Thoracic aorta (tissue), 2 donors: ENCODE measurements around the gene APBB3. TPM values are rescaled to one million over a fixed set of nuclear protein-coding genes. Genes with fewer than 3 reads are reported as not detected.
"Not testable (repeated sequence)": the region's sequence is repeated elsewhere in the genome, so short reads cannot be mapped to it uniquely, and the experiment has no call there.

Experiments used
- ATAC-seq: fragments of 150-250 bp; one replicate; pipeline ENCODE4 v1.8.0; 2017; ENCODE audit warnings: low read depth; ENCODE audit not compliant: insufficient number of reproducible peaks, low FRiP score
- DNase-seq: peaks from one replicate; pipeline ENCODE4 v3.0.0-alpha.2; 2020; ENCODE audit warnings: low spot score
- H3K27ac ChIP-seq, 2 donors: fragments of 200-600 bp; sonication (generic); 1 replicate in 1 of 2; 2 replicates in 1 of 2; pipeline ENCODE4 v1.5.1; 2016; ENCODE audit warnings: mild to moderate bottlenecking in 2 of 2, moderate library complexity in 2 of 2
- H3K27me3 ChIP-seq: fragments of 200-600 bp; sonication (generic); replicated peaks from 2 replicates; pipeline ENCODE4 v1.6.0; 2016; ENCODE audit warnings: mild to moderate bottlenecking; ENCODE audit not compliant: insufficient read depth
- H3K36me3 ChIP-seq: fragments of 200-600 bp; sonication (generic); one replicate; pipeline ENCODE4 v1.5.1; 2016
- H3K4me1 ChIP-seq, 2 donors: fragments of 200-600 bp; sonication (generic); 1 replicate in 1 of 2; 2 replicates in 1 of 2; pipeline versions ENCODE4 v1.5.1 to v1.6.0; 2016; ENCODE audit warnings: low read depth in 2 of 2, mild to moderate bottlenecking in 1 of 2; ENCODE audit not compliant: control insufficient read depth in 1 of 2
- H3K4me3 ChIP-seq: fragments of 200-600 bp; sonication (generic); 2 replicates; pipeline ENCODE4 v1.5.1; 2016; ENCODE audit warnings: mild to moderate bottlenecking
- H3K9me3 ChIP-seq: fragments of 200-600 bp; sonication (generic); 2 replicates; pipeline ENCODE4 v1.5.1; 2016
- total RNA-seq, 2 donors: library from RNA; depleted of rRNA; stranded (reverse); fragments of >200 nt; gene quantifications; one replicate each; pipeline versions ENCODE4 v1.1.0 to v1.2.3, GENCODE V29; 2016
- TF ChIP-seq, protein P1 (sequence below): fragments of 200-600 bp; sonication (generic); IDR thresholded peaks from one replicate; pipeline ENCODE4 v1.5.1; 2019; ENCODE audit warnings: antibody characterized with exemption

Gene APBB3
- total RNA-seq, 2 donors from 2014 or later, result 31.3 to 34.9 TPM

DNA sequence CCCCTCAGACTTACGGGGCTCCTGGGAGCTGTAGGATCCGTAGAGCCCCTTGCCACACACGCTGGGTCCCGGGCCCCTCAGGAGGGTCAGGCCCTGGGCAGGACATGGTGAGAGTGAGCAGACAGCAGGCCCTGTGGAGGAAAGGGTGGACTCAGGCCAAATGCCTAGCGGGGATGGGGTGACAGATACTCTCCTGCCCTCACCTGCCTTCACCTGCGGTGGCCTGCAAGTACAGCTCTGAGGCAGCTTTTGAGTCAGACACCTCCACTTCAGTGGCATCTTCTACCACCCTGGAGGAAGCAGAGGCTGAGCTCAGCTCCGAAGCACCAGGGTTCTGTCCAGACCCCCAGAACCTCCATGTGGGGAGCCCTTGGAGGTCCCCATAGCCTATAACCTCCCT lies 26.5 kb upstream of the APBB3 start:
- peak overlapping the region in 1 of 2 donors; percentile 10 for H3K27ac ChIP-seq
- DNase-seq, result no peak
- TF ChIP-seq, protein P1, sequence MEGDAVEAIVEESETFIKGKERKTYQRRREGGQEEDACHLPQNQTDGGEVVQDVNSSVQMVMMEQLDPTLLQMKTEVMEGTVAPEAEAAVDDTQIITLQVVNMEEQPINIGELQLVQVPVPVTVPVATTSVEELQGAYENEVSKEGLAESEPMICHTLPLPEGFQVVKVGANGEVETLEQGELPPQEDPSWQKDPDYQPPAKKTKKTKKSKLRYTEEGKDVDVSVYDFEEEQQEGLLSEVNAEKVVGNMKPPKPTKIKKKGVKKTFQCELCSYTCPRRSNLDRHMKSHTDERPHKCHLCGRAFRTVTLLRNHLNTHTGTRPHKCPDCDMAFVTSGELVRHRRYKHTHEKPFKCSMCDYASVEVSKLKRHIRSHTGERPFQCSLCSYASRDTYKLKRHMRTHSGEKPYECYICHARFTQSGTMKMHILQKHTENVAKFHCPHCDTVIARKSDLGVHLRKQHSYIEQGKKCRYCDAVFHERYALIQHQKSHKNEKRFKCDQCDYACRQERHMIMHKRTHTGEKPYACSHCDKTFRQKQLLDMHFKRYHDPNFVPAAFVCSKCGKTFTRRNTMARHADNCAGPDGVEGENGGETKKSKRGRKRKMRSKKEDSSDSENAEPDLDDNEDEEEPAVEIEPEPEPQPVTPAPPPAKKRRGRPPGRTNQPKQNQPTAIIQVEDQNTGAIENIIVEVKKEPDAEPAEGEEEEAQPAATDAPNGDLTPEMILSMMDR, result no peak
- H3K4me1 ChIP-seq, result peaks cover 8 to 16% of the 10 kb centered on the region in 2 donors
- no peaks in the 10 kb centered on the region for H3K36me3 ChIP-seq
- ATAC-seq, result no peak
- no peaks in the 10 kb centered on the region for H3K27me3 ChIP-seq
- no peak overlapping the region for H3K4me3 ChIP-seq
- H3K9me3 ChIP-seq, result no peaks in the 10 kb centered on the region

DNA sequence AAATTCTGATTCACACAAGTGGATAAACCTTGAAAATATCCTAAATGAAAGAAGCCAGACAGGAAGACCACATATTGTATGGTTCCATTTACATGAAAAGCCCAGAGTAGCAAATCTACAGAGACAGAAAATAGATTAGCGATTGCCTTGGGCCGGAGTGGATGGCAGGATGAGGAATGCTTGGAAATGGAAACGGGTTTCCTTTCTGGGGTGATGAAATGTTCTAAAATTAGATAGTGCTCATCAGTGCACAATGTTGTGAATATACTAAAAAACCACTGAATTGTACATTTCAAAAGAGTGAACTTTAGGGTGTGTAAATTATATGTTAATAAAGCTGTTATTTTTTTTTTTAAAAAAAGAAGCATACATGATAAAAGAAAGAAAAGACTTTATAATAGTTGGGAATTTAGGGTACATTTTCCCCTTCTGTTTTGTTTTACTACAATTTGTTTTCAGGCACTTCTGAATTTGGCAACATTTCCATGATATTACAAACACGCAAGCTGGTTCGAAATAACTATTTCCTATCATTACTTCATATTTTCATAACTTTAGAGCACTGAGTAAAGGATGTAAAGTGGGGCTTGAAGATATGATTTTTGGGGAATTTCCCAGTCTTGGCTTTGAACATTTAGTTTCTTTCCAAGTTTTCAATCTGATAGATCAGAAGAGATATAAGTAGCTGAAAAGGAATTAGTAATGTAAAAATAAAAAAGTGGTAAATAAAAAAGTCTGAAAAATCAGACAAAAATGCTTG lies 24.1 kb upstream of the APBB3 start:
- Histone ChIP-seq H3K27ac (peak overlapping the region; percentile 1 to 32), H3K36me3 (no peaks in the 10 kb centered on the region), H3K27me3 (no peaks in the 10 kb centered on the region), H3K4me1 (peaks cover 8 to 13% of the 10 kb centered on the region in 2 donors), H3K4me3 (no peak overlapping the region), H3K9me3 (no peaks in the 10 kb centered on the region)
- TF ChIP-seq, protein P1, result no peak
- DNase-seq (no peak), ATAC-seq (no peak)

DNA sequence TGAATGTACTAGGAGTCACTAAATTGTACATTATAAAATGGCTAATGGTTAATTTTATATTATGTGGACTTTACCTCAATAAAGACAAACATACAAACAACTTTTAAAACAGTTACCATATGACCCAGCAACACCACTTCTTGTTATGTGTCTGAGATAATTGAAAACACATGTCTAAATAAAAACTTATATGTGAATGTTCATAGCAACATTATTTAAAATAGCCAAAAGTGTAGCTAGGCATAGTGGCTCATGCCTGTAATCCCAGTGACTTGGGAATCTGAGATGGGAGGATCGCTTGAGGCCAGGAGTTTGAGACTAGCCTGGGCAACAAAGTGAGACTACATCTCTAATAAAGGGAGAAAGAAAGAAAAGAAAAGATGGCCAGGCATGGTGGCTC lies 23.1 kb upstream of the APBB3 start:
- Histone ChIP-seq H3K4me1 (peaks cover 8 to 13% of the 10 kb centered on the region in 2 donors), H3K36me3 (no peaks in the 10 kb centered on the region), H3K27ac (no peak overlapping the region), H3K27me3 (no peaks in the 10 kb centered on the region), H3K9me3 (no peaks in the 10 kb centered on the region), H3K4me3 (no peak overlapping the region)
- TF ChIP-seq, protein P1, result no peak
- DNase-seq, result no peak
- no peak for ATAC-seq

DNA sequence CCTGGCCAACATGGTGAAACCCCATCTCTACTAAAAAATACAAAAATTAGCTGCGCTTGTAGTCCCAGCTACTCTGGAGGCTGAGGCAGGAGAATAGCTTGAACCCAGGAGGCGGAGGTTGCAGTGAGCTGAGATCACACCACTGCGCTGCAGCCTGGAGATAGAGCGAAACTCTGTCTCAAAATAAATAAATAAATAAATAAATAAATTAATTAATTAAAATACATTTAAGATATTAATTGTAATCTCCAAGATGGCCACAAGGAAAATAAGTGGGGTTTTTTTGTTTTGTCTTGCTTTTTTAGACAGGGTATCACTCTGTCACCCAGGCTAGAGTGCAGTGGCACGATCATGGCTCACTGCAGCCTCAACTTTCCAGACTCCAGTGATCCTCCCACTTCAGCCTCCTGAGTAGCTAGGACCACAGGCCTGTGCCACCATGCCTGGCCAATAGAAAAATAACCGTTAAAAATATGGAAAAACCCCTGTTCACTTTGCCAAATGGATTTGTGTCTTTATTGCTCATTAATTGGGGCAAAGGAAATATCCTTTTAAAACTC lies 14.9 kb upstream of the APBB3 start:
- not testable (repeated sequence) for H3K4me3 ChIP-seq, ATAC-seq, H3K4me1 ChIP-seq, H3K36me3 ChIP-seq, DNase-seq, H3K27ac ChIP-seq, H3K27me3 ChIP-seq, H3K9me3 ChIP-seq

DNA sequence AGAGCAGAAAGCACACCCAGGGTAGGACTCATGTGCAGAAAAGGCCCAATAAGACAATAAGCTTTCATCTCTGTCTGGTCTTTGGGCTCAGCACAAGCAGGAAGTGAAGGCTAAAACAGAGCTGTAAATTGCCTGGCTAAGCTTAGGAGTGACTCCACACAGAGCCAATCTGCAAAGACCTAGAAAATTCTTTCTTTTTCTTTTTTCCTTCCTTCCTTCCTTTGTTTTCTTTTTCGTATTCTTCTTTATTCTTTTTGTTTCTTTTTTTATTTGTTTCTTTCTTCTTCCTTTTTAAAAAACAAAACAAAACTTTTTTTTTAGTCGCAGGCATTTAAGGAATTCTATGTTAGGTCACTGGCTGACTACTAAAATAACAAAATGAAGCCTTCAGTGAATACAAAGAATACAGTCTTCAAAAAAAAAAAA lies 12.4 kb upstream of the APBB3 start:
- Histone ChIP-seq H3K9me3 (no peaks in the 10 kb centered on the region), H3K27me3 (no peaks in the 10 kb centered on the region), H3K4me3 (no peak overlapping the region), H3K36me3 (no peaks in the 10 kb centered on the region), H3K4me1 (peaks cover 0 to 2% of the 10 kb centered on the region in 2 donors), H3K27ac (peak overlapping the region in 1 of 2 donors; percentile 39)
- ATAC-seq (no peak), DNase-seq (no peak)
- TF ChIP-seq, protein P1, result no peak
